Coronary artery (tissue), 2 donors: Measurements from ENCODE around the gene MRTFB.

Source experiments
- DNase-seq: peaks from one replicate; pipeline ENCODE4 v3.0.0-alpha.2; 2017; ENCODE audit warnings: low spot score
- H3K27ac ChIP-seq, 2 donors: fragments of 200-600 bp; sonication (generic); one replicate each; pipeline ENCODE4 v1.5.1; 2016 to 2019
- H3K4me3 ChIP-seq: fragments of 200-600 bp; sonication (generic); 2 replicates; pipeline ENCODE4 v1.5.1; 2016; ENCODE audit warnings: mild to moderate bottlenecking, moderate library complexity
- CTCF ChIP-seq: fragments of 200-600 bp; sonication (generic); IDR thresholded peaks from one replicate; pipeline ENCODE4 v1.5.1; 2019; ENCODE audit warnings: antibody characterized with exemption

MRTFB gene

DNA sequence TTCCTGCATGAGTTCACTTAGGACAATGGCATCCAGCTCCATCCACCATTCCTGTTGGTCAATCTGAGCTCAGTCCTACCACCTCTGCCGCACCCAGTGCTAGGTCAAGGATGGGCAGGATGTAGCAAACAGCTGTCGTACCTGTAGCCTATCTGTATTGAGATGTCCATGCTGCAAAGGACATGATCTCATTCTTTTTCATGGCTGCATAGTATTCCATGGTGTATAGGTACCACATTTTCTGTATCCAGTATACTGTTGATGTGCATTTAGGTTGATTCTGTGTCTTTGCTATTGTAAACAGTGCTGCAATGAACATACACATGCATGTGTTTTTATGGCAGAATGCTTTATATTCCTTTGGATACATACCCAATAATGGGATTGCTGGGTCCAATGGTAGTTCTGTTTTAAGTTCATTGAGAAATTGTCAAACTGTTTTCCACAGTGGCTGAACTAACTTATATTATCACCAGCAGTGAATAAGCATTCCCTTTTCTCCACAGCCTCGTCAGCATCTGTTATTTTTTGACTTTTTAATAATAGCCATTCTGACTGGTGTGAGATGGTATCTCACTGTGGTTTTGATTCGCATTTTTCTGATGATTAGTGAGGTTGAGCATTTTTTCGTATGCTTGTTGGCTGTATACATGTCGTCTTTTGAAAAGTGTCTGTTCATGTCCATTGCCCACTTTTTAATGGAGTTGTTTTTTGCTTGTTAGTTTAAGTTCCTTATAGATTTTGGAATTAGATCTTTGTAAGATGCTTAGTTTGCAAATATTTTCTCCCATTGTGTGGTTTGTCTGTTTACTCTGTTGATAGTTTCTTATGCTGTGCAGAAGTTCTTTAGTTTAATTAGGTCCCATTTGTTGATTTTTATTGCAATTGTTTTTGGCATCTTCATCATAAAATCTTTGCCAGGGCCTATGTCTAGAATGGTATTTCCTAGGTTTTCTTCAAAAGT is 7.2 kb upstream of the MRTFB start:
- no peak for TF ChIP-seq CTCF
- DNase-seq = no peak
- Histone ChIP-seq H3K27ac (no peak overlapping the region), H3K4me3 (no peak overlapping the region)

GRCh38 chr16:14069818-14070217 is 1.3 kb upstream of the MRTFB start:
- Histone ChIP-seq H3K4me3 (no peak overlapping the region), H3K27ac (no peak overlapping the region)
- TF ChIP-seq CTCF = no peak
- DNase-seq = no peak

DNA sequence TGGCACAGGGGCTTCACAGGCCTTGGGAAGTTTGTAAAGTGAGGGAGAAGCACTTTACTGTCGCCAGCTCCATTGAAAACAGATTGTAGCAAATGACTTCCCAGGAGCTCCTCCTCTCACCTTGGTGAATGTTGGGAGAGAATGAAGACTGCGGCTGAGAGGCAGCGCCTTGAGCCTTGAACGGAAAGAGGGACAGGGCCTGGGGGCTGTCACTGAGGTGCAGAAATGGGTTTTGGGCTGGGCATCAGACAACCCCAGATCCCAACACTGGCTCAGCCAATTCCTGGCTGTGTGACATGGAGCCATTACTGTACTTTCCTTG is 603 bp upstream of the MRTFB start:
- DNase-seq = no peak
- Histone ChIP-seq H3K27ac (peak overlapping the region; percentile 74 to 82), H3K4me3 (peak overlapping the region; percentile 97)
- no peak for TF ChIP-seq CTCF

DNA sequence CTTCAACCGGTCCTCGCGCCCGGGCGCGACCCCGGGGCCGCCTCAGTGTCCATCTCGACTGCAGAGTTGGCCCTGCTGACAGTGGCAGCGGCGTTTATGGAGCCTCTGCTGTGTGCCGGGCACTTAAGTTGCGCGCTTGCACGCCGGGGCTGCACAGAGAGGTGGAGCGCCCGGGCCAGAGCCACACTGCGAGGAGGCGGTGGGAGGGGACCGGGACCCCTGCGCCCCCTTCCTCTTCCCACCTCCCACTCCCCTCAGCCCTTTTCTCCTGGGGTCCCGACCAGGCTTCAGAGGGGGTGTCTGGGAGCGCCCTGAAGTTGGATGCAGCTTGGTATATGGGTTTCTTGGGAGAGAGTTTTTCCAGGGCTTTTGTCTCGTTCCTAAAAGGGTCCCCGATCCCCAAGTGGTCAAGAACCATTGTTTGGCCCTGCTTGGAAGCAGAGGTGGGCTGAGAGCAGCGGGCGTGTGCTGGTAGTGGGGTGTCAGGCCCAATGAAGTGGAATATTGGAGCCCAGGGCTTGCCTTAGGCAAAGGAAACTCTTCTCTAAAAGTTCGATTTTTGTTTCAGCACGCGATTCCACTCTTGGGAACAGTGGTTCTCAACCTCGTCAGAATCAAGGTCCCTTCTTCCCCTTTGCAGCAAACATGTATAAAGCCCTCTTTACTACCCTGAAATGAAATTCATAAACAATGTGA is 605 bp downstream of the MRTFB start:
- no peak for DNase-seq
- peak overlapping the region; percentile 97 for H3K4me3 ChIP-seq
- no peak for TF ChIP-seq CTCF
- H3K27ac ChIP-seq = peak overlapping the region; percentile 74 to 82

GRCh38 chr16:14072360-14072759 is 1.2 kb downstream of the MRTFB start:
- no peak for DNase-seq
- no peak for TF ChIP-seq CTCF
- Histone ChIP-seq H3K4me3 (peak overlapping the region; percentile 97), H3K27ac (no peak overlapping the region)

DNA sequence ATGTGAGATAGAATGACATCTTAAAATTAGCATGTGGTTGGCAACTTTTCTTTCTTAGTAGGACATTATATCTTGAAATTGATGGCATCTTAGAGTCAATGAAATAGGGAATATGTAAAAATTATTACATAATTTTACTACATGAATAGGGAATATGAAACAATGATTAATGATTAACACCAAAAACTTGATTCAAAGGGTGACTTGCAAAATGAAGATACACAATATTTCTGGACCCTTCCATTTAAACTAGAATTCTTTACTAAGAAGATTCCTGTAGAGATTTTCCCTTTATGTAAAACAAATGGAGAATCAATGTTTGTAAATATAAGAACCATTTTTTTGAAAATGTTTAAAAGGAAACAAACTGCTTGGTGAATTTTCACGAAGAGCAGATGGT is 3.4 kb downstream of the MRTFB start:
- DNase-seq = no peak
- no peak for TF ChIP-seq CTCF
- Histone ChIP-seq H3K4me3 (no peak overlapping the region), H3K27ac (no peak overlapping the region)
